HG03558 (cell line): ENCODE data around the gene HOXB13.

Experiments
- ATAC-seq: cut with Tn5 transposase; IDR thresholded peaks from one replicate; pipeline ENCODE4 v1.9.1; 2021; ENCODE audit warnings: moderate number of reproducible peaks; ENCODE audit not compliant: unreplicated experiment; ENCODE audit errors: extremely low read depth

The HOXB13 gene

DNA sequence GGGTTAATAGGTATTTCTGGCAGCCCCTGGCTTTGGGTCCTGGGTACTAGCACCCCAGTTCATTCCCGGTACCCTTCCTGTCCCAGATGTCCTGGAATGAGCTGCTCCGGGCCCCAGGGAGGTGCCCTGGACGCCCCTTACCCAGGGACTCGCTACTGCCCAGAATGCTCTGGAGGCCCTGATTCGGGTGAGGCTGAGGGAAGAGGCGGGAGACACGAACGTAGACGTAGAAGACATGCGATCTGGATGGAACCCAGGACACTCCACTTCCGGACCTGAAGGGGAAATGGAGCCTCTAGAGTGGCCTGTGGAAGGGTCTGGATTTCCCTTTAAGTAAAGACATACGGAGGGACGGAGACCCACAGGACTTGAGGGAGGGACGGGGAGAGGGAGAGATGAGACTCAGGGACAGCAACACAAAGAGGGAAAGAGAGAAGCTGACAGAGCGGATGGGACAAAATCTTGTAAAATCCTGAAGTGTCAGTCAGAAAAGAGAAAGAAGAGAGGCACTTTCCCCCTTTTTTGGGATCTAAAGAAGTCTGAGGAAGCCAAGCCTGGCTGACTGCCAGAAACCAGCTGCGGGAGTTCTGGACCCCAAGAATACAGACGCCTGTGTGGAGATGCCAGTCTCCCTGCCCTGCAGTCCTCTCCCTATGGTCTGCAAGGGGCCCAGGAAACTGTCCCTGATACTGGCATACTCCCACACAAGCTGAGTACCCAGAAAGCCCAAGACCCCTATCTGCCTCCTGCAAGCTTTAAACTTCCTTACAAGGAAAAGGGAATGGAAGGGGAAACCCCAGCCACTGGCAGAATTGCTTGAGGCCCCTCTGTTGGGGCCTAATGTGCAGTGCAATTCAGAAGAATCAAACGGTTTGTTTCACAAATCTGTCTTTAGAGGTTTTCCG, 1.0 kb upstream of the HOXB13 start:
- no peak for ATAC-seq

DNA sequence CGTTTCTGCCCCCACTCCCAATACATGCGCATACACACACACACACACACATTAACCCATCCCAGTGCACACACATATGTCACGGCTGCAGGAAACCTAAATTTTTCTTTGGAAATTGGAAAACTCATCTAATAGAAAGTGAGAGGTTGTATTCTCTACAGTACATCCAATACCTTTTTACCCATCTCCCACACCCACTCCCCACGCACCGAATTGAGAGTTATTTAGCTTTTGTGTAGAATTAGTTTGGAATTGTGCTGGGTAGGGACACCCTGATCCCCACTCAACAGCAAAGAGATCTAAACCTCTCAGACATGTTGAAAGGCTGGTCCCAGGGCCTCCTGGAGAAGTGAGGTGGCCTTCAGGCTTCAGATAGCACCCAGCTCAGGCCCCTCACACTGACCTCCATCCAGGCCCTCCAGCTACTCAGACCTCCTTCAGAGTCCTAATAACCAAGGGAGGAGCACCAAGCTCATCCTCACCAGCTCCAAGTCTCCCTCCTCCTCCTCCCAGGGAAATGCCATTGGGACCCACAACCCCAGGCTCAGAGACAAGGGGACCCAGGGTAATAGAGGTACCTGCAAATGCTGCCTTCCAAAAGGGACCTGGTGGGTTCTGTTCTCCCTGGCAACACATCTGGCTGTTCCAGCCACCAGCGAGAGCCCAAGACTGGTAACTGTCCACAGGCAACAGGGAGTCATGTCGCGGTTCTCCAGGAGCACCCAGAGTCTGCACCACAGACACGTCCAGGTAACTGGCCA, 955 bp downstream of the HOXB13 start:
- no peak for ATAC-seq

DNA sequence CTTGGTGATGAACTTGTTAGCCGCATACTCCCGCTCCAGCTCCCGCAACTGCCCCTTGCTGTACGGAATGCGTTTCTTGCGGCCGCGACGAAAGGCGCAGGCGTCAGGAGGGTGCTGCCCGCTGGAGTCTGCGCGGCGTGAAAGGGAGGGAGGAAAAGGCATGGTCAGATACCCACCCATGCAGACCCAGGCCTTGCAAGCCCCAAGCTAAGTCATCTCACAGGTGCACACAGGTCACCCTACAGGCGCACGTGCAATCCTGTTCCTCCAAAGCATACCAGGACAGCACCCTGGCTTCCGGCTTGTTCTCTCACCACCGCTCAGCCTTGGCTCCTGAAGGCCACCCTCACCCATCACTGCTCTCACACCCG, 1.6 kb downstream of the HOXB13 start:
- no peak for ATAC-seq

DNA sequence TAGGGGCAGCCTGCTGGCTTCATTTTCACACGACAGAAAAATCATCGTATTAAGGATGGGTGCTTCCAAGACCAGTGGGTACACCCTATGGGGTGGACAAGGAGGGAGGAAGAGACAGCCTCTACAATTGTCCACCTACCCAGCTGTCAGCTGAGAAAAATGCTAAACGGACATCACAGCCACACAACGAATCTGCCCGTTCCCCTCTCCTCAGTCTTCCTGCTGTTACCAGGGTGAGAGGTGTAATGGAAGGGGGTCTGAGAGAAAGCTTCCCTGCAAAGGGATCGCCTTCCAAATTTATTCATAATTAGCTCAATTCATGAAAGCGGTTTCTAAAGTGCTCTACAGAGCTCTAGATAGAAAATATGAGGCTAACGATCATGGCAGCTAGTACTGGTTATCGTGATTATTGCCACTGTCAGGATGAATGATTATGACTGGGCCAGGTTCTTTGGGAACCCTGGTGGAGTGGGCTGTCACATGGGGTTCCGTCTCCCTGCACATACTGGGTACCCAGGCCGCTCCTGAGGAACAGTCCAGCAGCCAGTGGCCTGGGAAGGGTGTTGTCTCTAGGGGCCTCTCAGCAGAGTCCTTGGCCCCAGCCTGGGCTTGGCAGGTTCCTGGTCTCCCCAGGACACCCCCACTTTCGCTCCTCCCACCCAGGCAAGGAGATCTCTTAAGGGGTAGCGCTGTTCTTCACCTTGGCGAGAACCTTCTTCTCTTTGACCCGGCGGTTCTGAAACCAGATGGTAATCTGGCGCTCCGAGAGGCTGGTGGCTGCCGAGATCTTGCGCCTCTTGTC, 2.2 kb downstream of the HOXB13 start:
- no peak for ATAC-seq

DNA sequence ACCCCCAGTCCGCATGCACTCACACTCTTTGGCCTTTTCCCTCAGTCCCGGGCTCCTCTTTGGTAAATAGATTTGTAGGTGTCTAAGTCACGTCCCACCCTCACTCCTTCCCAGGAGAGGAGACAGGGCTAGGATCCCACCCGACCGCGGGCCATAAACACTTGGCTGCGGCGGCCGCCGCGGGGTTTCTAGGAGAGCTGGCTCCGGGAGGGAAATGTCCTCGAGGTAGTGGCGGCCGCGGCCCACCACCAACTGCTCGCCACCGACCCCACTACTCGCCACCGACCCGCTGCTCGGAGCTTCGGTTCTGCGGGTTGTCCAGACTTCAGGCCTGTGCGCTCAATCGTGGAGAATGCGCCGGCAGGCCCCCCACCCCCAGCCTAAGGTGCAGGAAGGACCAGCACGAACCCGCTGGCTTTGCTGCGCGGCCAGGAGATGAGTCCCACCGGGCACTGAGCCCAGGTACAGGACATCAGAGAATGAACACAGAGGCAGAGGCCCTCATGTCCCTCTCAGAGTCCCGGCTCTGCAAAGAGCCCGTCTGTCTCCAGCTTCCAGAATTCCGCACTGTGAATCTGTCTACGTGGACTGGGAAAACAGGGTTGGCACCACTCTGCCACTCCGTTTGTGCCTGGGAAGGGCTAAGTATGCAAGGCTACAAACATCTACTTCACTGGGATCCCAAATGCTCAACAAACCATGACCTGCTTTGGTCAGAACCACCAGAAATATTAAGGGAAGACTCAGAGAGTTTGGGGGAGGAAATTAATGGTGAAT, 3.1 kb downstream of the HOXB13 start:
- ATAC-seq: no peak

GRCh38 chr17:48725004-48725287, 3.6 kb downstream of the HOXB13 start:
- no peak for ATAC-seq

GRCh38 chr17:48724251-48725003, 4.1 kb downstream of the HOXB13 start:
- no peak for ATAC-seq

DNA sequence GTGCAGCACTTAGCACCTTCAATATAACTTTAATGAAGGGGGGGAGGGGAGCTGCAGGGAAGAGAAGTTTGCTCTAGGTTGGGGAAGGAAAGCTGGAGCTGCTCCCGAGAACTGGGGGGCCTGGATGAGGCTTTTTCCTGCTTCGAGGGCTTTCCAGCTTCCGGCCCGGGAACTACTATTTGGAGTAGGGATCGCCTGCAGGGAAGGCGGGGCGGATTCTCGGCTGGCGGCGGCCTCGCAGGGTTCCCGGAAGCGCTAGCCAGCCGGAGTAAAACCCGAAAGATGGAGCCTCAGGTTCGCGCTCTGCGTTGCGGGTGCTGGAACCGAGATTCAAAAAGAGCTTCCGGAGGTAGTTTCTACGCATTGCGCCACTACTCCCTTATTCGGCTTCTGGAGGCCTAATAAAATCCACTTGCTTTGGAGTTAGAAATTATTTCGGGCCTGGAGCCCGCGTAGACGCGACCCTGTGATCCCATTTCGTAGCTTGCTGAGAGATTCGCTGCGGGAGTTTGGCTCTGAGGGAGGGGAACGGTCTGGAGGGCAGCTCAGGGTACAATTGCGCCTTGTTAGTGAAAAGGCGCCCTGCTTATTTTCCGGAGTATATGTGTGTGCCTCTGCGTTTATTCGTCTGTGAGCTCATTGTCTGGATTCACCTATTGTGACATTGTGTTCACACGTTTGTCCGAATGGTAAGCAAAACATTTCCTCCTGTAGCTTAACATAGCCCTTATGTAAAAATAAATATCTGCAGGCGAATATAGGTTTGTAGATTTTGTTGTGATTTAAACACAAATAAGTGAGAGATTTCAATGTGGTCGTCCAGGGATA, 4.9 kb downstream of the HOXB13 start:
- ATAC-seq: no peak

- ATAC-seq: no peak
These were observed 5.6 kb downstream of the HOXB13 start, which contains the start of gene PRAC2 for GRCh38 chr17:48722915-48723422. TSS of gene PRAC2 (plus strand) at chr17:48723185. CDS start at chr17:48724411, 1,226 bp downstream.

DNA sequence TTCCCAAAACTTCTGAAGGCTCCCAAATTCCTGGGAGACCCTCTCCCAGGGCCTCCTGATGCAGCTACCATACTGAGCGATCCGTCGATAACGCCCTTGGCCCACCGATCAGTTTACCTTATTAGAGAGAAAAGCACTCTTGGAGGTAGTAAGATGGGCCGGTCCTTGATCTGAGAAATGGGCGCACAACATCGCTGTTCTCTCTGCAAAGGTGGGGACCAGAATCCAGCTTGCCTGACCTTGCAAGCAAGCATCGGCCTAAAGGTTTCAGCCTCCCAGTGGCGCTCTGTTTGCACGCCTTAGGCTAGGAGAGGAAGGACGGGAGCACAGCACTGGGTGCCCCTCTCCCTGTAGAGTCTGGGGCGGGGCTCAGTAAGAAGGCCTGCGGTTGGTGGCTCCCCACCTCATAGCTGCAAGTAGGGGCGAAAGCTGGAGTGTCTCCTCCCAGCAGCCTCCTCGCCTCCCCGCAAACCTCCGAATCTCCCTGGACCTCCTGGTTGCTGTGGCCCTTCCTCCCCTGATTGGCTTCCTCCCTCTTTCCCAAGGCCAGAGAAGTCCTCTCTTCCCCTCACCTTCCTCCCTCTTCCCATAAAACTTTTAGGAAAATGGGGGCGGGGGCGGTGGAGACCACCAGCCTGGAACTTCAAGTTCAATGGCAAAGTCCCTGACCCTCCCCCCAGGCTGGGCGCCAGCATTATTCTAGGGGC, 6.2 kb downstream of the HOXB13 start, which contains the start of gene PRAC1:
Gene PRAC1, minus strand, starts transcription at position 318 of the 707 bp plus-strand sequence. Its CDS starts 126 bp downstream, at position 192.
- no peak for ATAC-seq

GRCh38 chr17:48721009-48721402, 7.5 kb downstream of the HOXB13 start:
- no peak for ATAC-seq

DNA sequence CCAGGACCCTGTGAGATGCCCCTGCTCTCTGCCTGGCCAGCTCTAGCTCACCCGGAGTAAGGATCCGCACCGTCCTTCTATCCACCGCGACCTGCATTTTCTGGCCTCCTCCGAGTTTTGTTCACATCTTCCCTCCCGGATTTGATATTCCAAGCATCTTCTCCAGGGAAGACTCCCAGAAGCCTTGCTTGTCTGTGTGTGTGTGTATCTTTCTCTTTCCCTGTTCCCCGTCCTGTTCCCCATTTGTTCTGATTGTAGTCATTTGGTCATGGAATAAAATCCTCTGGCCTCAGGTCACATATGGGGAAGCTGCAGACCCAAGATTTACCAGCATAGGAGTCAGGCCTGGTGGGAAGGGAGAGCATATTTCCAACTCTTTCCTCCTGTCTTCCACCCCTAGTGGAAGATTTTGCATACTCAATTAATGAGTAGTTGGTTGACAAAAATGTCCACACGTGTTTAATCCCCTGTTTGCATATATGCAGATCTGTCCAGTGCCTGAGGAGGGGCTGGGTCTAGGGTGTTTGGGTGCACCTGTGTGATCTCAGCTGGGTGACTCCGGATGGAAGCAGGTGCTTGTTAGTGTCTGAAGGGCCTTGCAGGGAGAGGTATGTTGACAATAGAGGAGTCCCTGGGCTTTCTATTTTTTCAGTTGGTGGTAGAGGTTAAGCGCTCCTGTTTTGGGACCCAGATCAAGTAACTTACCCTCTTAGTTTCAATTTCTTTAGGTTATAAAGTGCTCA, 8.1 kb downstream of the HOXB13 start:
- no peak for ATAC-seq

- no peak for ATAC-seq
These were observed 8.8 kb downstream of the HOXB13 start for GRCh38 chr17:48719642-48720265.

- no peak for ATAC-seq
These were observed 9.5 kb downstream of the HOXB13 start for GRCh38 chr17:48718761-48719641.

GRCh38 chr17:48718227-48718760, 10.3 kb downstream of the HOXB13 start:
- ATAC-seq: no peak
